Neural progenitor cell (in vitro differentiated cells): ENCODE measurements around the gene ABHD6.

ENCODE experiments used
- EZH2 ChIP-seq: fragments of 200-600 bp; sonication (generic); IDR thresholded peaks from 2 replicates; pipeline ENCODE4 v1.6.1; 2017; ENCODE audit warnings: antibody characterized with exemption, mild to moderate bottlenecking, moderate library complexity
- EZH2phosphoT487 ChIP-seq: fragments of 200-600 bp; sonication (generic); IDR thresholded peaks from 2 replicates; pipeline ENCODE4 v1.6.1; 2017; ENCODE audit warnings: antibody characterized with exemption
- TF ChIP-seq, protein P1 (sequence below): fragments of 200-600 bp; sonication (generic); IDR thresholded peaks from 2 replicates; pipeline ENCODE4 v1.5.1; 2017; ENCODE audit warnings: antibody characterized with exemption, mild to moderate bottlenecking

DNA sequence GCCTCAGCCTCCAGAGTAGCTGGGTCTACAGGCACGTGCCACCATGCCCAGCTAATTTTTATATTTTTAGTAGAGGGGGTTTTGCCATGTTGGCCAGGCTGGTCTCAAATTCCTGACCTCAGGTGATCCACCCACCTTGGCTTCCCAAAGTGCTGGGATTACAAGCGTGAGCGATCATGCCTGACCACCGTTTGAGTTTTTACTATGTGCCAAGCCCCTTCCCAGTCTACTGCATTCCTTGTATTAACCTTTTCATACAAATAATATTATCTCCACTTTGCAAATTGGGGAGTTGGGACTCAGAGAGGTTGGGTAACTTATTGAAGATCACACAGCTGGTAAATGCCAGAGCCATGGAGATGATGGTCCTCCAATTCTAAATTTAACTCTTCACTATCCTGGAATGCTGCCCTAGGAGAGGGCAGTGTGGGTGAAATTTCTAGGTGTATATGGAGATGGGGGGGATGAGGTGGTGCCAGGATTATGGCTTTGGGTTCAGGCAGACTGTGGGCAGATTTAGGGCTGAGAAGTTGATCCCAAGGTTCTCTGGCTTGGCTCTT lies 94.1 kb downstream of the ABHD6 start:
- TF ChIP-seq, protein P1, sequence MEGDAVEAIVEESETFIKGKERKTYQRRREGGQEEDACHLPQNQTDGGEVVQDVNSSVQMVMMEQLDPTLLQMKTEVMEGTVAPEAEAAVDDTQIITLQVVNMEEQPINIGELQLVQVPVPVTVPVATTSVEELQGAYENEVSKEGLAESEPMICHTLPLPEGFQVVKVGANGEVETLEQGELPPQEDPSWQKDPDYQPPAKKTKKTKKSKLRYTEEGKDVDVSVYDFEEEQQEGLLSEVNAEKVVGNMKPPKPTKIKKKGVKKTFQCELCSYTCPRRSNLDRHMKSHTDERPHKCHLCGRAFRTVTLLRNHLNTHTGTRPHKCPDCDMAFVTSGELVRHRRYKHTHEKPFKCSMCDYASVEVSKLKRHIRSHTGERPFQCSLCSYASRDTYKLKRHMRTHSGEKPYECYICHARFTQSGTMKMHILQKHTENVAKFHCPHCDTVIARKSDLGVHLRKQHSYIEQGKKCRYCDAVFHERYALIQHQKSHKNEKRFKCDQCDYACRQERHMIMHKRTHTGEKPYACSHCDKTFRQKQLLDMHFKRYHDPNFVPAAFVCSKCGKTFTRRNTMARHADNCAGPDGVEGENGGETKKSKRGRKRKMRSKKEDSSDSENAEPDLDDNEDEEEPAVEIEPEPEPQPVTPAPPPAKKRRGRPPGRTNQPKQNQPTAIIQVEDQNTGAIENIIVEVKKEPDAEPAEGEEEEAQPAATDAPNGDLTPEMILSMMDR, result no peak
- TF ChIP-seq EZH2 (no peak), EZH2phosphoT487 (no peak)
